Sigmoid colon (tissue), 7 donors: ENCODE measurements around the gene AADACL2. TPM values are rescaled to one million over a fixed set of nuclear protein-coding genes. Genes with fewer than 3 reads are reported as not detected.

Experiments used
- DNase-seq: peaks from one replicate; pipeline ENCODE4 v3.0.0-alpha.2; 2019
- H3K27ac ChIP-seq, 4 donors: fragments of 200-600 bp; sonication (generic); one replicate each; pipeline ENCODE4 v1.5.1; 2016 to 2019; ENCODE audit warnings: mild to moderate bottlenecking in 1 of 4
- H3K27me3 ChIP-seq, 3 donors: fragments of 200-600 bp; sonication (generic); one replicate each; pipeline ENCODE4 v1.5.1; 2019; ENCODE audit warnings: mild to moderate bottlenecking in 1 of 3
- H3K36me3 ChIP-seq, 4 donors: fragments of 200-600 bp; sonication (generic); one replicate each; pipeline ENCODE4 v1.5.1; 2016 to 2019
- H3K4me1 ChIP-seq, 4 donors: fragments of 200-600 bp; sonication (generic); one replicate each; pipeline ENCODE4 v1.5.1; 2017 to 2019
- H3K4me3 ChIP-seq, 4 donors: fragments of 200-600 bp; sonication (generic); one replicate each; pipeline ENCODE4 v1.5.1; 2017 to 2019; ENCODE audit warnings: mild to moderate bottlenecking in 2 of 4, moderate library complexity in 1 of 4
- H3K9me3 ChIP-seq, 4 donors: fragments of 200-600 bp in 3 of 4; sonication (generic) in 3 of 4; one replicate each; pipeline versions ENCODE4 v1.5.1 to v1.6.1; 2013 to 2019
- CTCF ChIP-seq, 4 experiments: fragments of 450-650 bp in 3 of 4; fragments of 200-600 bp in 1 of 4; IDR thresholded peaks; one replicate each; pipeline ENCODE4 v1.5.1; 2016 to 2019; ENCODE audit warnings: antibody characterized with exemption in 4 of 4, mild to moderate bottlenecking in 3 of 4, moderate library complexity in 2 of 4
- EP300 ChIP-seq, 4 donors: sonication (generic); formaldehyde crosslinking; IDR thresholded peaks; one replicate each; pipeline ENCODE4 v1.6.1; 2017; ENCODE audit warnings: antibody characterized with exemption in 4 of 4
- POLR2A ChIP-seq, 2 donors: fragments of 450-650 bp; IDR thresholded peaks; one replicate each; pipeline ENCODE4 v1.6.1; 2016; ENCODE audit warnings: antibody characterized with exemption in 2 of 2, mild to moderate bottlenecking in 2 of 2, moderate library complexity in 2 of 2
- POLR2AphosphoS5 ChIP-seq, 4 donors: sonication (generic); formaldehyde crosslinking; IDR thresholded peaks; one replicate each; pipeline ENCODE4 v1.6.1; 2017; ENCODE audit warnings: antibody characterized with exemption in 4 of 4
- WGBS, 2 donors: extraction: QIAGEN DNeasy Blood & Tissue Kit; methylation state at CpG; one replicate each; pipeline ENCODE4 v1.1.7; 2013; 5-methylcytosine and 5-hydroxymethylcytosine counted together
- intact Hi-C: fragments of 100-400 bp; cut with DNase I; formaldehyde crosslinking; loops from one replicate; pipeline ENCODE4 v1.15.1; 2023
- polyA plus RNA-seq, 3 donors: library from polyadenylated mRNA; stranded (reverse); fragments of 200-250 nt; gene quantifications; one replicate each; pipeline ENCODE4 v1.2.3, GENCODE V29; 2013
- total RNA-seq, 4 donors: library from RNA; depleted of rRNA; stranded (reverse); fragments of >200 nt; gene quantifications; one replicate each; pipeline ENCODE4 v1.1.0, GENCODE V29; 2016
- donor health status: healthy with polysubstance abuse.
- donor health status: Bipolar disorder and iron deficiency.
- donor health status: healthy.

The AADACL2 gene
- total and polyA plus RNA-seq, 7 donors: 0.03 TPM; not detected in 6

- H3K27me3 ChIP-seq: no peaks in the 10 kb centered on the region
- H3K4me1 ChIP-seq: peaks cover 0 to 8% (median 0%) of the 10 kb centered on the region in 4 donors
- WGBS, 2 donors: 23 to 68% methylated on average over 1 of the region's 1 CpG
- H3K27ac ChIP-seq: no peak overlapping the region
- no peaks in the 10 kb centered on the region for H3K9me3 ChIP-seq
- intact Hi-C loops: no loop called here
- no peak for DNase-seq
- no peak overlapping the region for H3K4me3 ChIP-seq
- no peaks in the 10 kb centered on the region for H3K36me3 ChIP-seq
- TF ChIP-seq EP300 (IDR thresholded peaks at IDR 0.05) (no peak), POLR2A (IDR thresholded peaks at IDR 0.05) (no peak), POLR2AphosphoS5 (IDR thresholded peaks at IDR 0.05) (no peak), CTCF (IDR thresholded peaks at IDR 0.05) (no peak)
These were observed 45.2 kb upstream of the AADACL2 start for GRCh38 chr3:151688571-151688970.

- 77 to 86% methylated on average over 1 of the region's 1 CpG for WGBS, 2 donors
- no peak for DNase-seq
- intact Hi-C loops: no loop called here
These were observed 43.1 kb upstream of the AADACL2 start for GRCh38 chr3:151690645-151691044.

GRCh38 chr3:151697496-151697895 is 36.2 kb upstream of the AADACL2 start:
- TF ChIP-seq EP300 (IDR thresholded peaks at IDR 0.05) (no peak), POLR2A (IDR thresholded peaks at IDR 0.05) (no peak), POLR2AphosphoS5 (IDR thresholded peaks at IDR 0.05) (no peak), CTCF (IDR thresholded peaks at IDR 0.05) (no peak)
- Histone ChIP-seq H3K9me3 (no peaks in the 10 kb centered on the region), H3K4me3 (no peak overlapping the region), H3K4me1 (no peaks in the 10 kb centered on the region), H3K36me3 (no peaks in the 10 kb centered on the region), H3K27ac (no peak overlapping the region), H3K27me3 (no peaks in the 10 kb centered on the region)
- 75 to 80% methylated on average over 5 of the region's 5 CpGs for WGBS, 2 donors
- intact Hi-C loops: no loop called here
- DNase-seq: no peak

More at GRCh38 chr3:151690645-151691044, 43.1 kb upstream of the AADACL2 start:
- Histone ChIP-seq H3K36me3 (no peaks in the 10 kb centered on the region), H3K4me3 (no peak overlapping the region), H3K27ac (no peak overlapping the region), H3K27me3 (no peaks in the 10 kb centered on the region), H3K9me3 (no peaks in the 10 kb centered on the region), H3K4me1 (peaks cover 0 to 8% (median 0%) of the 10 kb centered on the region in 4 donors)
- TF ChIP-seq CTCF (IDR thresholded peaks at IDR 0.05) (no peak), EP300 (IDR thresholded peaks at IDR 0.05) (no peak)

GRCh38 chr3:151707216-151707615 is 26.5 kb upstream of the AADACL2 start:
- no peaks in the 10 kb centered on the region for H3K27me3 ChIP-seq
- no peaks in the 10 kb centered on the region for H3K36me3 ChIP-seq
- H3K4me1 ChIP-seq: no peaks in the 10 kb centered on the region
- H3K4me3 ChIP-seq: no peak overlapping the region
- TF ChIP-seq CTCF (IDR thresholded peaks at IDR 0.05) (no peak), POLR2A (IDR thresholded peaks at IDR 0.05) (no peak), EP300 (IDR thresholded peaks at IDR 0.05) (no peak), POLR2AphosphoS5 (IDR thresholded peaks at IDR 0.05) (no peak)
- no peak for DNase-seq
- intact Hi-C loops: no loop called here
- H3K27ac ChIP-seq: no peak overlapping the region
- H3K9me3 ChIP-seq: peaks cover 0 to 4% (median under 1%) of the 10 kb centered on the region in 4 donors

- H3K36me3 ChIP-seq: no peaks in the 10 kb centered on the region
- intact Hi-C loops: no loop called here
- no peak overlapping the region for H3K27ac ChIP-seq
- no peak for DNase-seq
- no peaks in the 10 kb centered on the region for H3K27me3 ChIP-seq
- 87 to 90% methylated on average over 1 of the region's 1 CpG for WGBS, 2 donors
- no peak overlapping the region for H3K4me3 ChIP-seq
- TF ChIP-seq POLR2A (IDR thresholded peaks at IDR 0.05) (no peak), POLR2AphosphoS5 (IDR thresholded peaks at IDR 0.05) (no peak), CTCF (IDR thresholded peaks at IDR 0.05) (no peak), EP300 (IDR thresholded peaks at IDR 0.05) (no peak)
- H3K4me1 ChIP-seq: no peaks in the 10 kb centered on the region
- peaks cover 0 to 5% (median 2%) of the 10 kb centered on the region in 4 donors for H3K9me3 ChIP-seq
These were observed 24.9 kb upstream of the AADACL2 start for GRCh38 chr3:151708868-151709267.
